OCI-LY3 (cell line): ENCODE data around the gene SLC17A9.
A peak's percentile ranks its signal among the peaks of the same experiment; 100 is the strongest.

ENCODE experiments used
- H2AFZ ChIP-seq: fragments of 200-600, 300-600 bp; shearing (Covaris generic); 2 replicates; pipeline ENCODE4 v1.6.0; 2014; ENCODE audit warnings: antibody characterized with exemption, low read depth, low read length
- H3K27ac ChIP-seq: fragments of 200-600, 300-600 bp; sonication (generic); 2 replicates; pipeline ENCODE4 v1.5.1; 2014; ENCODE audit warnings: mild to moderate bottlenecking, low read length, moderate library complexity, mixed read lengths
- H3K27me3 ChIP-seq: fragments of 200-600, 300-600 bp; sonication (generic); 2 replicates; pipeline ENCODE4 v1.6.1; 2014; ENCODE audit warnings: low read depth, low read length, mixed read lengths
- H3K36me3 ChIP-seq: fragments of 200-600, 300-600 bp; sonication (generic); replicated peaks from 2 replicates; pipeline ENCODE3; 2014; ENCODE audit warnings: low read depth, low read length, mixed read lengths
- H3K4me1 ChIP-seq: fragments of 300-600, 200-600 bp; sonication (generic); 2 replicates; pipeline ENCODE4 v1.6.1; 2014; ENCODE audit warnings: low read length, mixed read lengths
- H3K4me2 ChIP-seq: fragments of 200-600, 300-600 bp; sonication (generic); 2 replicates; pipeline ENCODE4 v1.6.1; 2014; ENCODE audit warnings: low read length, mixed read lengths
- H3K4me3 ChIP-seq: fragments of 300-600, 200-600 bp; sonication (generic); 2 replicates; pipeline ENCODE4 v1.5.1; 2014; ENCODE audit warnings: antibody characterized with exemption, mild to moderate bottlenecking, low read length, moderate library complexity
- H3K79me2 ChIP-seq: fragments of 300-600, 200-600 bp; shearing (Covaris generic); 2 replicates; pipeline ENCODE4 v1.6.1; 2014; ENCODE audit warnings: mild to moderate bottlenecking, low read length, mixed read lengths
- H3K9ac ChIP-seq: fragments of 300-600, 200-600 bp; shearing (Covaris generic); 2 replicates; pipeline ENCODE4 v1.6.0; 2014; ENCODE audit warnings: mild to moderate bottlenecking, low read length, moderate library complexity
- H3K9me3 ChIP-seq: fragments of 200-600, 300-600 bp; shearing (Covaris generic); 2 replicates; pipeline ENCODE4 v1.6.1; 2014; ENCODE audit warnings: low read length, mixed read lengths; ENCODE audit not compliant: insufficient read depth
- H4K20me1 ChIP-seq: fragments of 200-600, 300-600 bp; sonication (generic); 2 replicates; pipeline ENCODE4 v1.6.1; 2016; ENCODE audit warnings: low read length, mixed read lengths; ENCODE audit not compliant: insufficient read depth
- EZH2phosphoT487 ChIP-seq: fragments of 200-600 bp; shearing (Covaris generic); IDR thresholded peaks from 2 replicates; pipeline ENCODE4 v1.6.1; 2018; ENCODE audit warnings: antibody characterized with exemption, mixed run types, low read depth
- TF ChIP-seq, protein P1 (sequence below): fragments of 200-600, 300-600 bp; sonication (generic); IDR thresholded peaks from 2 replicates; pipeline ENCODE4 v1.5.1; 2014; ENCODE audit warnings: antibody characterized with exemption, low read length, low read depth

SLC17A9 gene

DNA sequence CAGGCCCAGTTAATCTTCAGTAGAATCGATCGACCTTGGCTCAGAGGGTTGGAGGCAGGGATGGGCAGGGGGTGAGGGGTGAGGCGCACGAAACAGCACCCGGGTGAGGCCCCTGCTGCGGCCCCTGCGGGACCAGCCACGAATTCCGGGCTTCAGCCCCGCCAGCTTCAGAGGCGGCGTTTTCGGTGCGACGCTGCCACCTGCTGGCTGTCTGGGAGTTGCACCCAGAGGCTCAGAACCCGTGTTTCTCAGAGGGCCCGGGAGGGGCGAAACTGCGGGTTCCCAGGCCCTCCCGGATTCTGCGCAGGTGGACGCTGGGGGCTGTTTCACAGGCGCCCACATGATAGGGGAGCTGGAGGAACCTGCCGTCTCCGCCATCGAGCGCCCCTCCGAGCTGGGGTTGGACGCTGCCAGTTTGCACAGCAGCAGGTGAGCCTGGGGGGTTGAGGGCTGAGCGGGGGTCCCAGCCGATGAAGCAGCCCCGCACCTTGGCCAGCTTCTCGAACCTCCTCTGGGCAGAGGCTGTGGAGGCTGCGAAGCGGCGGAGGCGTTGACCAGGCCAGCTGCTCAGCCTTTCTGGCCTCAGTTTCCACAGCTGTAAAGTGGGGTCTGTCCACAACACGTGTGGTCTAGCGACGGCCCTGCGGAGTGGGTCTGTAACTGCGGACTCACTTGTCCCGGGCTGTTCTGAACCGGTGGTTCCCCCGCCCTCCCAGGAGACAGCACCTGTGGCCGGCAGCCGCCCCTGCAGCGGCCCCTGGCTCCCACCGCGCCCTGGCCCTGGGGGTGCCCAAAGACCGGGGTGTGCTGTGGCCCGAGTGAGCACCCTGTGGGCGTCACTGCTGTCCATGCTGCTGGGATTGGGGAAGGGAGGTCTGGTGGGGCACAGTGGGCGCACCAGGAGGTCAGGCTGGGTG lies 56.8 kb downstream of the SLC17A9 start:
- peak overlapping the region; percentile 28 for H3K27ac ChIP-seq
- peaks cover 7% of the 10 kb centered on the region; the same call in 1 of the 2 replicates for H3K27me3 ChIP-seq
- no peak for TF ChIP-seq EZH2phosphoT487
- TF ChIP-seq, protein P1, sequence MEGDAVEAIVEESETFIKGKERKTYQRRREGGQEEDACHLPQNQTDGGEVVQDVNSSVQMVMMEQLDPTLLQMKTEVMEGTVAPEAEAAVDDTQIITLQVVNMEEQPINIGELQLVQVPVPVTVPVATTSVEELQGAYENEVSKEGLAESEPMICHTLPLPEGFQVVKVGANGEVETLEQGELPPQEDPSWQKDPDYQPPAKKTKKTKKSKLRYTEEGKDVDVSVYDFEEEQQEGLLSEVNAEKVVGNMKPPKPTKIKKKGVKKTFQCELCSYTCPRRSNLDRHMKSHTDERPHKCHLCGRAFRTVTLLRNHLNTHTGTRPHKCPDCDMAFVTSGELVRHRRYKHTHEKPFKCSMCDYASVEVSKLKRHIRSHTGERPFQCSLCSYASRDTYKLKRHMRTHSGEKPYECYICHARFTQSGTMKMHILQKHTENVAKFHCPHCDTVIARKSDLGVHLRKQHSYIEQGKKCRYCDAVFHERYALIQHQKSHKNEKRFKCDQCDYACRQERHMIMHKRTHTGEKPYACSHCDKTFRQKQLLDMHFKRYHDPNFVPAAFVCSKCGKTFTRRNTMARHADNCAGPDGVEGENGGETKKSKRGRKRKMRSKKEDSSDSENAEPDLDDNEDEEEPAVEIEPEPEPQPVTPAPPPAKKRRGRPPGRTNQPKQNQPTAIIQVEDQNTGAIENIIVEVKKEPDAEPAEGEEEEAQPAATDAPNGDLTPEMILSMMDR: peak; percentile 92
- no peaks in the 10 kb centered on the region for H4K20me1 ChIP-seq
- peaks cover 6% of the 10 kb centered on the region for H3K36me3 ChIP-seq
- H3K9ac ChIP-seq: peak overlapping the region; percentile 57
- no peaks in the 10 kb centered on the region for H3K79me2 ChIP-seq
- peak overlapping the region; percentile 40; the same call in 1 of the 2 replicates for H2AFZ ChIP-seq
- H3K4me1 ChIP-seq: peaks cover 37% of the 10 kb centered on the region
- H3K4me2 ChIP-seq: peak overlapping the region; percentile 90
- H3K4me3 ChIP-seq: peak overlapping the region; percentile 82
- peaks cover 9% of the 10 kb centered on the region for H3K9me3 ChIP-seq

DNA sequence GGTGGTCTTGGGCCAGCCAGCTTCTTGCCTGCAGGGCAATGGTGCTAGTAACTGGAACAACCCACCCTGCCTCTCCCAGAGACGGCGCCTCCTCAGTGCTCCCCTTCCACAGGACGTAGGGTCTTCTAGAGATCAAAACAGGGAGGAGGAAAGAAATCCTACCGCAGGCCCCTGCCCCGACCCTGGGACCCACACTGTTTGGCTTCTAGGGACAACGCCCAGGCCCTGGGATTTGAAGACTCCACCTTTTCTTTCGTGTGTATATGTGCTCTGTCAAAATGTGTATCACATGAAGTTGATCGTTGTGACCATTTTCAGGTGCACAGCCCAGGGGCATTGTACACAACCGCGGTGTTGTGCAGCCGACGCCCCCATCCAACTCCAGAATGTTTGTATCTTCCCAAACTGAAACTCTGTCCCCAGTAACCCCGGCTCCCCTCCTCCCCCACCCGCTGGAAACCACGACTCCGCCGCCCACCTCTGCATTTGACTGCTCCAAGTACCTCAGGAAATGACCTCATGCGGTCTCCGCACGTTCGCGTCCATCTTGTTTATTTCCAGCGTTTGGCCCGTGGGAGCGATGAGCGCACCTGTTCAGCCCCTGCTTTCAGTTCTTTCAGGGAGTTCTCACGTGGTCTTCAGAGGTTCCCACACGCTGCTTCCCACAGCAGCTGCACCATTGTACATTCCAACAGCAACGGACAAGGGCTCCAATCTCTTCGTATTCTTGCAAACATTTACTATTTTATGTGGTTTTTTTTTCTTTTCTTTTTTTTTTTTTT lies 57.7 kb downstream of the SLC17A9 start:
- Histone ChIP-seq H3K27ac (peak overlapping the region; percentile 28), H4K20me1 (no peaks in the 10 kb centered on the region), H3K79me2 (no peaks in the 10 kb centered on the region), H3K9ac (peak overlapping the region; percentile 57), H3K9me3 (peaks cover 9% of the 10 kb centered on the region), H3K27me3 (peaks cover 7% of the 10 kb centered on the region; the same call in 1 of the 2 replicates), H2AFZ (peak overlapping the region; percentile 40), H3K4me1 (peaks cover 37% of the 10 kb centered on the region), H3K36me3 (peaks cover 6% of the 10 kb centered on the region), H3K4me2 (peak overlapping the region; percentile 90), H3K4me3 (peak overlapping the region; percentile 82)
- TF ChIP-seq, protein P1: no peak
- TF ChIP-seq EZH2phosphoT487: no peak

DNA sequence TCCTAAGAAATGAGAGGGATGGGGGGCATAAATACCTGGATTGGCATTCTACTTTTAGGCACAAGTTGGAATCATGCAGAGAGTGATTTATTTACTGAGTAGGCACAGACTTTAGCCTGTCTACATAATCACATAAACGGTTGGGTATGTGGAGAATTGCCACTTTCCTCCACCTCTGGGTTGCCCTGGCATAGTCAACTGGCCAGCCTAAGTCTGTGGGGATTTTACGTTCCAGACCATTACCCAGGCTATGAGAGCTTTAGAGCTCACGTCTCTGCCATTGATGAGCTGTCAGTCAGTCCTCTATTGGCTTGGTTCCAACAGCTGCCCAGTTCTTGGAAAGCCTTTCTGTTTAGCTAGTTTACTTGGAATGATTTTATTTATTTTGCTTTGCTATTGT lies 59.3 kb downstream of the SLC17A9 start:
- Histone ChIP-seq H3K4me2 (no peak overlapping the region), H3K27me3 (peaks cover 7% of the 10 kb centered on the region; the same call in 1 of the 2 replicates), H3K27ac (no peak overlapping the region), H3K9me3 (peaks cover 9% of the 10 kb centered on the region), H3K79me2 (no peaks in the 10 kb centered on the region), H3K36me3 (peaks cover 6% of the 10 kb centered on the region), H2AFZ (no peak overlapping the region), H3K4me3 (no peak overlapping the region), H3K4me1 (peaks cover 37% of the 10 kb centered on the region), H4K20me1 (no peaks in the 10 kb centered on the region), H3K9ac (no peak overlapping the region)
- no peak for TF ChIP-seq EZH2phosphoT487
- TF ChIP-seq, protein P1: no peak

DNA sequence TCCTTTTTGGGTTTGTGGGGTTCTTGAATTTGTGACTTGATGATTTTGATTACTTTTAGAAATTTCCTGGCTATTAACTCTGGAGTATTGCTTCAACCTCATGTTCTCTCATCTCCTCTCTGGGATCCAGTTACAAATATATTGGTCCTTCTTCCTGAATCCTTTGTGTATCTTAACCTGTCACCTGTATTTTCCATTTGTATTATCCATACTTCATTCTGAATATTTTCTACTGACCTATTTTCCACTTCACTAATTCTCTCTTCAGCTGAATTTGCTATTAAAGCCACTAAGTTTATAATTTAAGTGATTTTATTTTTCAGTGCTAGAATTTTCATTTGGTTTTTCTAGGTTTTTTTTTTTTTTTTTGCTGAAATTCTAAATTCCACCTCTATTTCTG lies 60.7 kb downstream of the SLC17A9 start:
- TF ChIP-seq EZH2phosphoT487: no peak
- TF ChIP-seq, protein P1: no peak
- Histone ChIP-seq H4K20me1 (no peaks in the 10 kb centered on the region), H3K79me2 (no peaks in the 10 kb centered on the region), H3K27ac (no peak overlapping the region), H3K4me1 (peaks cover 37% of the 10 kb centered on the region), H3K4me2 (no peak overlapping the region), H3K36me3 (peaks cover 6% of the 10 kb centered on the region), H3K27me3 (peaks cover 7% of the 10 kb centered on the region; the same call in 1 of the 2 replicates), H2AFZ (no peak overlapping the region), H3K4me3 (no peak overlapping the region), H3K9me3 (peaks cover 9% of the 10 kb centered on the region), H3K9ac (no peak overlapping the region)
